MG63 (cell line): ENCODE measurements around the gene IDI2. TPM values are rescaled to one million over a fixed set of nuclear protein-coding genes. Genes with fewer than 3 reads are reported as not detected.
"Not testable (repeated sequence)": the region's sequence is repeated elsewhere in the genome, so short reads cannot be mapped to it uniquely, and the experiment has no call there.

Experiments
- DNase-seq: peaks from one replicate; pipeline ENCODE4 v3.0.0-alpha.2; 2020
- H3K27me3 ChIP-seq: fragments of 250-450 bp; sonication (Bioruptor Pico); 2 replicates; pipeline ENCODE4 v1.5.1; 2020; ENCODE audit warnings: mild to moderate bottlenecking, moderate library complexity
- H3K36me3 ChIP-seq: fragments of 250-450 bp; sonication (Bioruptor Pico); 2 replicates; pipeline ENCODE4 v1.5.1; 2020; ENCODE audit warnings: mild to moderate bottlenecking, moderate library complexity
- H3K4me3 ChIP-seq: fragments of 250-450 bp; sonication (Bioruptor Pico); 2 replicates; pipeline ENCODE4 v1.5.1; 2020; ENCODE audit warnings: mild to moderate bottlenecking, moderate library complexity
- H3K9me3 ChIP-seq: fragments of 250-450 bp; sonication (Bioruptor Pico); 2 replicates; pipeline ENCODE4 v1.5.1; 2020; ENCODE audit warnings: mild to moderate bottlenecking, moderate library complexity
- total RNA-seq: library from RNA; depleted of rRNA; stranded (reverse); fragments of >200 nt; shearing (Covaris generic); gene quantifications from 2 replicates; pipeline ENCODE4 v1.2.3, GENCODE V29; 2014; ENCODE audit warnings: low replicate concordance

Gene IDI2
- total RNA-seq, 1 experiment from 2014 or later, result not detected

DNA sequence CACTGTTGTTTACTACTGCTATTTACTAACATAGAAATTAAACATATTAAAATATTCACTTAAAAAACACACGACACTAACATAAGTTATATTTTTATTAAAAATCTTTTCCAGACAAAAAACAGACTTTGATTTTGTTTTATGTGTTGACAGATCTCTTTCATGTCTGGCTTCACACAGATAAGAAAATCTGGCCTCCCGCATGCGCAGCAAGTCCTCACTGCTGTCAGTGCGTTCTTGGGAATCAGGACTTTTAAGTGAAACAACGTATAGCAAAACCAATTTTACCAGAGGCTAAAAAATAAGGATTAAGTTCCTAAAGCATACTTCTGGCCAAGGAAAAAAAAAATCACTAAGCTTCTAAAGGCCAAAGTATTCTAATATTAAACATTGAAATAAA is 24.5 kb upstream of the IDI2 start:
- no peak for DNase-seq
- no peaks in the 10 kb centered on the region for H3K27me3 ChIP-seq
- peaks cover 19% of the 10 kb centered on the region for H3K36me3 ChIP-seq
- peak overlapping the region; percentile 91 for H3K4me3 ChIP-seq
- H3K9me3 ChIP-seq, result no peaks in the 10 kb centered on the region

DNA sequence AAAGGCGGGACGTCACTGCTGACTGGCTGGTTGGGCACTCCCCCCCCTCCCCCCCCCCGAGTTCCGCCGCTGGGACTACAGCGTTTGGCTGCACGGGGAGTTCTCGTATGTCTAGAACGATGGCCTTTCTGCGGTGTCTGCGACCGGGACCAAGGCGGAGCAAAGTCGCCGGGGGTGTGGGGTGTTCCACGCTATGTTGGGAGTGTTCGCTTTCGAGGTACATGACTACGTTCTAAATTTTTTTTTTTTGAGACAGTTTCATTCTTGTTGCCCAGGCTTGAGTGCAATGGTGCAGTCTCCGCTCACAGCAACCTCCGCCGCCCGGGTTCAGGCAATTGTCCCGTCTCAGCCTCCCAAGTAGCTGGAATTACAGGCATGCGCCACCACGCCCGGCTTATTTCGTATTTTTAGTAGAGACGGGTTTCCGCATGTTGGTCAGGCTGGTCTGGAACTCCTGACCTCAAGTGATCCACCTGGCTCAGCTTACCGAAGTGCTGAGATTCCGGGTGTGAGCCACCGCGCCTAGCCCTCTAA is 23.8 kb upstream of the IDI2 start:
- H3K4me3 ChIP-seq, result peak overlapping the region; percentile 91

DNA sequence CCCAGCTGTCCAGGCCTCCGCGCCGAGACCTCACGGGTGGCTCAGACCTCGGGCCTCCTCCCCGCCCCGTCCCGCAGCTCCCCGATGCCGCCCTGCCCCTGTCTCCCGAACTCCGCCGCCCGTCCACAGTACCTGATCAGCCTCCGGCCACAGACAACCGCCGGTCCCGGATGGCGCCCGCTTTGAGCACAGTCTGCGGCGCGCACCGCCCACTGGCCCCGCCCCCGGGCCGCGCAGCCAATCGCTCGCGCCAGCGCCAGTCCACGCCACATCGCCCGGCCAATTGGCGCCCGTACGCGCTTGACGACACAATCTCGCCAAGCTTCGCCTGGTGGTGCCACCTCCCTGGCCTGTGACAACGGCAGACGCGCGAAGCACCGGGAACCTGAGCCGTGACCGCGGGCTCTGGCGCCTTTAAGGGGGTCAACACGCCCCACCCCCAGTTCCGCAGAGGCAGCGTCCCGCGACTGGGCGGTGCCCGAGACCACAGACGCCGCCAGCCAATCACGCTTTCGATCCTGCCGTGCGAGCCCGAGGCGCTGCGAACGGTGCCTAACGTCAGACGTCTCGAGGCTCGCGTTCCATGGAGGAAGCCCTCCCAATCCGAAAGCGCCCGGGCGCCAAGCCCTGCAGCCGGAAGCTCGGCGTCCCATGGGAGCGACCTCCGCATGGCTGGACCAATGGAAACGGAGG is 23.2 kb upstream of the IDI2 start, which contains the start of gene IDI1:
Gene IDI1 (minus strand): TSS at position 388 of the 693 bp plus-strand sequence. CDS start 116 bp downstream, at position 272.
- H3K9me3 ChIP-seq, result no peaks in the 10 kb centered on the region
- no peaks in the 10 kb centered on the region for H3K27me3 ChIP-seq
- peak within 1 kb of the TSS; percentile 91 for H3K4me3 ChIP-seq
- H3K36me3 ChIP-seq, result peaks cover 17% of the 10 kb centered on the region
- peak; percentile 98 for DNase-seq

More for the DNA sequence above, 23.8 kb upstream of the IDI2 start:
- Histone ChIP-seq H3K36me3 (peaks cover 17% of the 10 kb centered on the region), H3K9me3 (no peaks in the 10 kb centered on the region), H3K27me3 (no peaks in the 10 kb centered on the region)
- no peak for DNase-seq

DNA sequence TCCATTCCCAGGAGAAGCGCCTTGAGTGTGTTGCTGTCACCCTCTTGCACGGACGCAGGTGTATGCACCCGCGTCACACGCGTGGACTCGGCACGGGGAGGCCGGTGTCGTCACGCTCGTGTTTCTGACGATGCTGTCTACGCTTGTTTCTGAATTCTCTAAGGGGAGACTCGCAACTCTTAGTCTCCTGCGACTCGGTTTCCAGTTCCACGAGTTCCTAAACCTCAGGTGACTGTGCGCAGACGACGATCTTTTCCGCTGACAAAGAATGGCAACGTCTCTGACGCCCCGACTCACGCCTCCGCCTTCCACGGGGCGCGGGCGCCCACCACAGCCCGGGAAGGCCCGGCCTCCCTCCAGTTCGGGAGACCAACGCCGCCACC is 22.7 kb upstream of the IDI2 start:
- Histone ChIP-seq H3K27me3 (no peaks in the 10 kb centered on the region), H3K36me3 (peaks cover 17% of the 10 kb centered on the region), H3K4me3 (peak overlapping the region; percentile 91), H3K9me3 (no peaks in the 10 kb centered on the region)
- peak; percentile 10 for DNase-seq

DNA sequence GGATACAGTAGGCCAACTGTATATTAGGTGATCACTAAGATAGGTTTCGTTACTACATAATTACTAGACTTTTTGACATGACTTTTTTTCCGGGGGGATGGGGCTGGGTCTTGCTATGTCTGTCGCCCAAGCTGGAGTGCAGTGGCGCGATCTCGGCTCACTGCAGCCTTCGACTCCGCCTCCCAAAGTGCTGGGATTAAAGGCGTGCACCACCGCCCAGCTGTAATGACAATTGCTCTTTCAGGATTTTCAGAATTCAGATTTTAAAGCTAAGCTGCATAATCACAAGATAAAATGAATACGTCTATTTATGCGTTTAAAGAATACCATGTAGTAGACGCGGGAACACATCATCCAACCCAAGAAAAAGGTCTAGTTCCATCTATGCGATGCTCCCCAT is 22.3 kb upstream of the IDI2 start:
- DNase-seq, result no peak
- H3K4me3 ChIP-seq, result peak overlapping the region; percentile 91
- no peaks in the 10 kb centered on the region for H3K27me3 ChIP-seq
- peaks cover 17% of the 10 kb centered on the region for H3K36me3 ChIP-seq
- no peaks in the 10 kb centered on the region for H3K9me3 ChIP-seq

DNA sequence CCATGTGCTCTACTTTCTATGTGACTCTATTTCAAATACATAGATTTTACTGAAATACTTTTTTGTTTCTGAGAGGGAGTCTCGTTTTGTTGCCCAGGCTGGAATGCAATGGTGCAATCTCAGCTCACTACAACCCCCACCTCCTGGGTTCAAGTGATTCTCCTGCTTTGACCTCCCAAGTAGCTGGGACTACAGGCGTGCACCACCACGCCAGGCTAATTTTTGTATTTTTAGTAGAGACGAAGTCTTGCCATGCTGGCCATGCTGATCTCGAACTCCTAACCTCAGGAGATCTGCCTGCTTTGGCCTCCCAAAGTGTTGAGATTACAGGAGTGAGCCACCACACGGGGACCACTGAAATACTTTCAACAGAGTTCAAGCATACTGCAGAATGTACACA is 19.8 kb upstream of the IDI2 start:
- DNase-seq, result no peak
- no peaks in the 10 kb centered on the region for H3K9me3 ChIP-seq
- no peak overlapping the region for H3K4me3 ChIP-seq

DNA sequence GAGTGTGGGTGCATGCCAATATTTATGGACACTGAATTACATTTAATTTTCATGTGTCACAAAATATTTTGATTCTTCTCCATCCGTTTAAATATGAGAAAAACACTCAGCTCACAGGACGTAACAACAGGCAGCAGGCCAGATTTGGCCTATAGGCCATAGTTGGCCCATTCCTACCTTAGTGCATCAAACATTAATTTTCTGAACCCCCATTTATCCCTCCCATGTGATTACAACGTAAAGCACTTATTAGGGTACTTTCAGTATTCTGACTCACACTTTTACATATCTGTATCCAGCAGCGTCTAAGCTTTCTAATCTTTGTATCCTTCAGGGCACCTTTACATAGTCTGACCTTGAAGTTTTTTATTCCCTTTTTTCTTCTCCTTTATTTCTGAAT is 19.3 kb upstream of the IDI2 start:
- no peak for DNase-seq
- no peaks in the 10 kb centered on the region for H3K9me3 ChIP-seq
- H3K4me3 ChIP-seq, result no peak overlapping the region
- H3K36me3 ChIP-seq, result peaks cover 35% of the 10 kb centered on the region
- H3K27me3 ChIP-seq, result no peaks in the 10 kb centered on the region

More for the DNA sequence above, 19.8 kb upstream of the IDI2 start:
- H3K36me3 ChIP-seq, result peaks cover 31% of the 10 kb centered on the region
- no peaks in the 10 kb centered on the region for H3K27me3 ChIP-seq

DNA sequence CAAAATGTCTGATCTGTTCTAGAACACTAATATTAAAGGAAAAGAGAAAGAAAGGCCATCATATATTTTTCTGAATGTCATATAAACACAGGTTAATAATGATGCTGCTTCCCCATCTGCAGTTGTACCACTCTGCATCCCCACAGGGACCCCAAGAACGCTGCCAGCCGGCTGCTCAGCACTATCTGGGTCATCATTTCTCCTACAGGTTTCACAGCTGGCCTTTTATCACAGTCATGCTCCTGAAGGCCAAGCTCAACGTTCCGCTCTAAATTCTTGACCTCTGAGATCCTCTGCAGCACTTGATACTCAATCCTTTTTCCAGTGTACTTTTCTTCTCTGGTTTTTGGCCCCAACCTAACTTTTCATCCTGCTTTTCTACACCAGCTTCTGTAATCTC is 18.5 kb upstream of the IDI2 start:
- H3K4me3 ChIP-seq, result no peak overlapping the region
- H3K27me3 ChIP-seq, result no peaks in the 10 kb centered on the region
- H3K9me3 ChIP-seq, result no peaks in the 10 kb centered on the region
- H3K36me3 ChIP-seq, result peaks cover 35% of the 10 kb centered on the region
- DNase-seq, result no peak

DNA sequence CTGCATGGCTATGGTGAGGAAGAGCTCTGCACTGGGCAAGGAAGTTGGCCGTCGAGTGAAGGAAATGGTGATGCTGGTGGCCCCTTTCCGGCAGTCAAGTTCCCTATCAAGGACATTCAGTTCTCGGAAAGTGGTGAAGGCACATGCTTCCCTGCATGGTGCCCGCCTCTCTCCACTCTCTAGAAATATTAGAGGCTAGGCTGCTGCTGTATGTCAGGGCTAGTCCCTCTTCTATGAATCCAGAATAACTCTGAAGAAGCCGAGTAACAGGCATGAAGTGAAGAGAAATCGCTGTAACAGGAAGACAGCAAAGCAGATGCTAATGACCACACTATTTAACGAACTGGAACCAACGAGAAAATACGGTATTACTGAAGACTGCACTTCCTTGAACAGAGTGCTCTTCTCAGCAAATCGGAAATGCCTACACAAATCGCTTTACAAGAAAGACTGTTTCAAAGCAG is 17.9 kb upstream of the IDI2 start:
- no peak for DNase-seq
- Histone ChIP-seq H3K27me3 (no peaks in the 10 kb centered on the region), H3K9me3 (no peaks in the 10 kb centered on the region), H3K36me3 (peaks cover 35% of the 10 kb centered on the region), H3K4me3 (no peak overlapping the region)

DNA sequence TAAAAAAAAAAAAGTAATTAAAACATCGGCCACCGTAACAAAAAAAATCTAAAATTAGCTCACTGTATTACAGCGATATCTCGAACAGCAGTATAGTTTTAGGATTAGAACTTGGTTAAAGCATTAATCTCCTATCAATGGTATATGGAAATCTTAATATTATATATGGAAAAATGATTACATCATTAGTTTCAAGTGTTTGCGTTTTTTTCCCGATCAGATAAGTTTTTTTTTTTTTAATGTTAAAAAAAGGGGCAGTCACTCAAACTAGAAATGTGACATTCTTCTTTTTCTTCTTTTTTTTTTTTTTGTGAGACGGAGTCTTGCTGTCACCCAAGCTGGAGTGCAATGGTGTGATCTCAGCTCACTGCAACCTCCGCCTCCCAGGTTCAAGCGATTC is 15.9 kb upstream of the IDI2 start:
- Histone ChIP-seq H3K9me3 (no peaks in the 10 kb centered on the region), H3K27me3 (no peaks in the 10 kb centered on the region), H3K36me3 (peaks cover 38% of the 10 kb centered on the region), H3K4me3 (no peak overlapping the region)
- DNase-seq, result no peak

DNA sequence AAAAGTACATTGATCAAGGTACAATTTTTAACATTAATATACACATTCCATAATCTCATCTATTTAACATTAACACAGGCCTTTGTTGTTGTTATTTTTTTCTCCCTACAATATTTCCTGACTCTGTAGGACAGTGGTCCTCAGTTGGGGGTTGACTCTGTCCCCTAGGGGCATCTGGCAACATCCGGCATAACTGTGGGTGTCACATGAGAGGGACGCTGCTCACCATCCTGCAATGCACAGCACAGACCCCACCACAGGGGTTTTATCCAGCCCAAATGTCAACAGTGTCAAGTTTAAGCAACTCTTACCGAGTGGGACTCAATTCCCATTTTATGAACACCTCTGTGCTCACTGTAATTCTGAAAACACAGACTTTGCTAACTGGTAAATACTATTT is 14.5 kb upstream of the IDI2 start:
- Histone ChIP-seq H3K9me3 (no peaks in the 10 kb centered on the region), H3K27me3 (no peaks in the 10 kb centered on the region), H3K36me3 (peaks cover 36% of the 10 kb centered on the region), H3K4me3 (no peak overlapping the region)
- no peak for DNase-seq

DNA sequence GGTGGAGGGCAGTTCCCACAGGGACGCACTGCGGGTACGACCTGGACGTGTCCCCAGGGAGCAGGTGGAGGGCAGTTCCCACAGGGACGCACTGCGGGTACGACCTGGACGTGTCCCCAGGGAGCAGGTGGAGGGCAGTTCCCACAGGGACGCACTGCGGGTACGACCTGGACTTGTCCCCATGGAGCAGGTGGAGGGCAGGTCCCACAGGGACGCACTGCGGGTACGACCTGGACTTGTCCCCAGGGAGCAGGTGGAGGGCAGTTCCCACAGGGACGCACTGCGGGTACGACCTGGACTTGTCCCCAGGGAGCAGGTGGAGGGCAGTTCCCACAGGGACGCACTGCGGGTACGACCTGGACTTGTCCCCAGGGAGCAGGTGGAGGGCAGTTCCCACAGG is 13.1 kb upstream of the IDI2 start:
- H3K36me3 ChIP-seq, result peaks cover 27% of the 10 kb centered on the region
- H3K4me3 ChIP-seq, H3K9me3 ChIP-seq, H3K27me3 ChIP-seq, DNase-seq: not testable (repeated sequence)

DNA sequence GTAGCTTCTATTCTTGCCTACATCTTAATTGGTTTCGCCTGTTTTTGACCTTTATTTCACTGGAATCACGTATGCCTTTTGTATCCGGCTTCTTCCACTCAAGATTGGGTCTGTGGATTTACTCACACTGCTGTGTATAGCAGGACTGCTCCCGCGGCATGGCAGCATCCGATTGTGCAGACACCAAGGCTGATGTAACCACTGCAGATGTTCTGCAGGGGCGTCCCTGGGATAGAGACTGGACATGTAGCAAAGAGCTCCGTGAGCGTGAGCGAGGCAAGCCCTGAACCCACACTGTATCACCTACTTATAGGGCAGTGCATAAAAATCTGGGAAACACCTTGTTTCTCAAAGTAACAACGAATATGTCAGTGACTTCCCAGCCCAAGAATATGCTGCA is 11.4 kb upstream of the IDI2 start:
- DNase-seq, result no peak
- Histone ChIP-seq H3K4me3 (no peak overlapping the region), H3K9me3 (no peaks in the 10 kb centered on the region), H3K27me3 (no peaks in the 10 kb centered on the region), H3K36me3 (peaks cover 16% of the 10 kb centered on the region)

DNA sequence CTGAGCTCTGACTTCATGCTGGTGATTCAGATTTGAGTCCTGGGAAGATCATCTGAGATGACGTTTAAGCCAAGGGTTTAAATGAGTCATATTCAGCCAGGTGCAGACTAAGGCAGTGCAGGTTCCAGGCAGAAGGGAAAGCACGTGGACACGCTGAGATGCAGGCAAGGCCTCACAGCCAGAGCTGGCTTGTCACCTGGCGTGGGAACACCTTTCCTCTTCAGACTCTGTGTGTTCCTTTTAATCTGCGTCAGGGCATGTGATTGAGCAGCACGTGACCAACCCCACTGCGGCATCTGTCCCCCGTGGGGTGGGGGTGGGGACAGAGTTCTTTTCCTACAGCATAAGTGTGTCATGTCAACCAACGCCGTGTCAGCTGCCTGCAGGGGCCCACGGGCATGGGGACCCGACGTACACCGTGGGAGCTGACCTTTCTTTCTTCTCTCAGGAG is 10.7 kb upstream of the IDI2 start:
- no peaks in the 10 kb centered on the region for H3K9me3 ChIP-seq

DNA sequence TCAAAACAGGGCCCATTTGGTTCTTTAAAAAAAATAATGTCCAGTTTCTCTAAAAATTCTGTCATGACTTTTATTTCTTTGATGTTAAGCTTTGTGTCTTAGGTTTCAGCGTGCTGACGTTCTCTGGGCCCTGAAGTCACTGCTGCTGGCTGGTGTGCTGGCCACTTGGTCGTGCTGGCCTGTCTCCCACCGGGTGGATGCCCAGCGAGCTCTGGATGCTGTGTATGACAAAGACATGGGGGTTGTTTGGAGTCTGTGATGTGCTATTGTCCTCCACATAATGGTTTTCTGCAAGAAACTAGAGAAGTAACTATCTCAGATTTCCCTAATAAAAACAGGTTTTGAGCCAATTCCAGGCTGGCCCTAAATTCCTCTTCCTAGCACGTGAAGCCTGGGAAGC is 9.5 kb upstream of the IDI2 start:
- Histone ChIP-seq H3K4me3 (no peak overlapping the region), H3K9me3 (no peaks in the 10 kb centered on the region), H3K36me3 (peaks cover 4% of the 10 kb centered on the region), H3K27me3 (no peaks in the 10 kb centered on the region)
- DNase-seq, result no peak

More for the DNA sequence above, 10.7 kb upstream of the IDI2 start:
- Histone ChIP-seq H3K36me3 (peaks cover 13% of the 10 kb centered on the region), H3K27me3 (no peaks in the 10 kb centered on the region), H3K4me3 (no peak overlapping the region)
- DNase-seq, result no peak

DNA sequence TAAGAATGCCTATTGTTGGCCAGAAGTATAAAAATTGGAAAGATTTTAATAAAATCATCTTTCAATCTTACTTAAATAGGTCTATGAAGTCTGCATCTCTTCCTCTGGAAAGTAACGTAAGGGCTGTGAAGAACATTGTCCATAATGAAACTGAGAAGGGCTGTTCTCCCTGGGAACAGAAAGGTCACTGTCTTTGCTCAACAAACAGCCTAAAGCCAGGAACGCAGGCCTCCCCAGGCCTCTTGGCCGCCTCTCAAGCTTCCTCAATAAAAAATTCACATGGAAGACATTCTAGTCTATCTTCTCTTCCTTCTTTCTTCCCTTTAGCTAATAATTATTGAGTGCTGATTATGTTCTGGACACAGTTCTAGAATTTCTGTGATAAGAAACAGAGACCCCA is 9.1 kb upstream of the IDI2 start:
- Histone ChIP-seq H3K9me3 (no peaks in the 10 kb centered on the region), H3K36me3 (peaks cover 2% of the 10 kb centered on the region)
- DNase-seq, result no peak

DNA sequence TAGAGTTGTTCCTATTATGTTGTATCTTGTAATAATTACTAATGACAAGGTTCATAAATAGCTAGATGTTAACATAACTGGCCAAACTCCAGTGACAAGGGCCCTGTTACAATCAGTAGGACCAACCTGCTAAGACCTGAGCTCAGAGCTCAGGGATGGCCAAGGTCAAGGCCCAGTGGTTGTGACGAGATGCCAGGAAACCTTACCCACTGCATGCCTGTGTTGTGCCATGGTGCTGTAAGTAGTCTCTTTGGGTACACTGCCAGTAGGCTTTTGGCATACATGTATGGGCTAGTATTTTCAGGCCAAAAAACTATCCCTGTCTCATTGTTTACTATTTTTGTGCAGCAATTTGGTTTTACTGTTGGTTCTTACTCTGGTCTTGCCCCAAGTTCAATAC is 7.9 kb upstream of the IDI2 start:
- Histone ChIP-seq H3K27me3 (no peaks in the 10 kb centered on the region), H3K4me3 (no peak overlapping the region), H3K9me3 (no peaks in the 10 kb centered on the region), H3K36me3 (peaks cover 2% of the 10 kb centered on the region; the same call in 1 of the 2 replicates)
- DNase-seq, result no peak

More for the DNA sequence above, 9.1 kb upstream of the IDI2 start:
- Histone ChIP-seq H3K4me3 (no peak overlapping the region), H3K27me3 (no peaks in the 10 kb centered on the region)

DNA sequence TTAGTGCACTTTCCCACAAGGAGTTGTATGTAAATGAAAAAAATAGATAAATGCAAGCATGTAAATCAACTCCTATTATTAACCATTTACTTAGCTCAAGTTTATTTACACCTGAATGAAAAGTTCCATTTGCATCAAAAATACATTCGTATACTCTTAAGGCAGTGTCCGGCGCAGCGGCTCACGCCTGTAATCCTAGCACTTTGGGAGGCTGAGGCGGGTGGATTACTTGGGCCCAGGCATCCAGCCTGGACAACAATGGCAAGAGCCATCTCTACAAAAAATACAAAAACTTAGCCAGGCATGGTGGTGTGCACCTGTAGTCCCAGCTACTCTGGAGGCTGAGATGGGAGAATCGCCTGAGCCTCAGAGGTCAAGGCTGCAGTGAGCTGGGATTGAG is 4.2 kb upstream of the IDI2 start:
- no peaks in the 10 kb centered on the region for H3K36me3 ChIP-seq
- H3K27me3 ChIP-seq, result no peaks in the 10 kb centered on the region
- no peak overlapping the region for H3K4me3 ChIP-seq
- no peaks in the 10 kb centered on the region for H3K9me3 ChIP-seq
- no peak for DNase-seq
